Activated CD8-positive, alpha-beta memory T cell treated with anti-CD3 and anti-CD28 coated beads, Interleukin-2, amount 50 U/mL, for 4 hours (primary cell): ENCODE results near the gene TMEM72.

Experiments
- DNase-seq: peaks from one replicate; pipeline ENCODE4 v3.0.0-alpha.2; 2020

Gene TMEM72

DNA sequence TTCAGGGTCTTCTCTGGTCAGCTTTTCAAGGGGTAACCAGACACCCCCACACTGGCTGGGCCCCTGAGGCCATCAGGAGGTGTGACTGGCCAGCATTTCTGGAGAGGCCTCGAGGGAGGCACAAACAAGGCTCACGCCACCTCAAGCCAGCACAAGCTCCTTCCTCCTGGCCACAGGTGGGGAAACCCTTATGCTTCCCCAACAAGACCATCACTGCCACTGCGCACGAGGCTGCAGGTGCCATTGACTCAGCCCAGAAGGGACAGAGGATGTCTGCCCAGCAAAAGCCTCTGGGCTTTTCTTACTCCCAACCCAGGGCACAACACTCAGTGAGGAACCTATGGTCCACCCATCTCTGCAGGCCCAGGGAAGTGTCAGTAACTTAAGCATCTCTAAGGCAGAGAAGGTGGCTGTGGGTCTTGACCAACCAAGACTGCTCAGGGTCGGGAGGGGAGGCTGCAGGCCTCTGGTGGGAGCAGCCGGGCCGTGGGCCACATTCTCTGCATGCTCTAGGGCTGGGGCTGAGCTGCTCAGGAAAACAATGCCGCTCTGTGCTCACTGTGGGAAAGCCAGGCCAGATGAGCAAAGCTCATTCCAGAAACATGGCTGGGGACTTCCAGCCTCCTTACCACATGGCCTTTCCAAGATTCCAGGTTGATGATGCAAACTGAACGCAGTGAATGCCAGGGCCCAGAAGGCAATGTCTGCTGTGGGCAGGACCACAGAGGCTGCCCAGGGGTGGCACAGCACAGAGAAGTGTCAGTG, 24.2 kb downstream of the TMEM72 start:
- DNase-seq, result no peak

DNA sequence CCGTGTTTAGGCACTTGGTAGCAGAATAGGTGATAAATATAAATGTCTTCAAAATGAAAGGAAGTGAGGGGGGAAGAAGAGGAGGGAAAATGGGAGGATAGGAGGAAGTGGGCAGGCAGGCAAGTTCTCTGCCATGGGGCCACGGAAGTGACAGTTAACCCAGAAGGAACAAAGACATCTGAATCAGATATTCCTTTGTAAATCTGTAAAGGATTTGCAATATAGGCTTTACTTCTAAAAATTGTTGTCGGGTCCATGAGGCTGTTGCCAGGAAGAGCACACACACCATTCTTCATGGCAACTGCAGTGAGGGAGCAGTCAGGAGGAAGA, 24.8 kb downstream of the TMEM72 start:
- no peak for DNase-seq

DNA sequence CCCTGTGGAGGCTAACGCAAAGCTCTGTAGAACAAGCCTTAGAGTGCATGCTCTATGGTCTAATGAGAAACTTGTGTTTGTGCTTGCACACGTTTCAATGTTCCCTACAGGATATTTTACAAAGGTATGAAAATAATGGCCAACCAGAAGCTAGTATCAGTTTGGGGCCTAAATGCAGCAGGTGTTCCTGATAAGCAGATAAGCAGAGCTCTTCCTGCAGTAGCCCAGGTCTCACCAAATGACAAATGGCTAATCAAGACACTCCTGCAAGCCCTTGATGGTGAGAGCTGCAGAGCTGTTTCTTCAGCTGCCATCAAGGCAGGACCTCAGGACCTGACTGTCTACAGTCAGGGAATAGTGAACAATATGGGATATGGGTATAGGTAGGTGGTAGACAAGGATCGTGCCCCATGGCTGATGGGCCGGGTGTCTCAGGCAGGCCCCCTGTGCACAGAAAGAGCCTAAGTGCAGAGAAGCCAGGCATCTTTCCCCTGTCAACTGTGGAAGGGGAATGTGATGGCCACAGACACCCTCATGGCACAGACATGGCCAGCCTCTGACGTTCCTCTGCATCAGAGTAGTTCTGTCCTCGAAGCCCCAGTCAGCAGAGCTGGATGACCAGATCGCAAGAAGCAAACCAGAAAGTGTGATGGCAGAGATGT, 25.3 kb downstream of the TMEM72 start:
- DNase-seq, result no peak

DNA sequence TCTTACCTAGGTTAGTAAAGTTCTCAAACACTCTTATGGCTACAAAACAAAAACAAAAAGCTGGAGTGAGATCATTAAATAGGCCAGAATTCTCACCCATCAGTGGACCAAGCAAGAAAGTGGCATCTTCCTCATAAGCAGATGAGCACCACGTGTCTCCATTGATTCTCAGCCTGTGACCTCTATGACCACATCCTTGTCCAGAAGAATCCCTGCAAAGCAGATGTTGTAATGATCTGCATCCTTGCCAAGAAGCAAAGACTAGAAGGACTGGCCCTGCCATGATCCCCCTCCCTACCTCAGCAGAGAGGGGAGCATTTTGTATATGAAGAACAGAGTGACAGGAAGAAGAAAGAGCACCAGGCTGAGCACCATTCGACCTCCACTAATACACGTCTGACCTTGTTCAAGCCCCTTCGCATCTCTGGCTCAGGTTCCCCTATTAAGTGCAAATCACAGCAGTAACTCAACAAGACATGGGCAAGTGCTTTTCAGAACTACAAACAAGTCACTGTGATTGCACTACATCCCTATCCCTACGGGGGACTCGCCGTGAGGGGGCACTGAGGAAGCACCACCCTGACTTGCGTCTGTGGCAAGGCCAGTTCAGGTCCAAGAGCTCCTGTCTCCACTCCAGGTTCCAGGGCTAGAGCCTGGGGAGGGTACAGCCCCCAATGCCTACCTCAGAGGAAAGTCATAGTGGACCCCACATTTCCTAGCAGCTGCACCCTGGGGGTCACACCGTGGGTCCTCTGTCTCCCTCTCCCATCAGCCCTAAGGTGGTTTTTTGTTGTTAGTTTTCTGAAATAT, 26.3 kb downstream of the TMEM72 start:
- no peak for DNase-seq

DNA sequence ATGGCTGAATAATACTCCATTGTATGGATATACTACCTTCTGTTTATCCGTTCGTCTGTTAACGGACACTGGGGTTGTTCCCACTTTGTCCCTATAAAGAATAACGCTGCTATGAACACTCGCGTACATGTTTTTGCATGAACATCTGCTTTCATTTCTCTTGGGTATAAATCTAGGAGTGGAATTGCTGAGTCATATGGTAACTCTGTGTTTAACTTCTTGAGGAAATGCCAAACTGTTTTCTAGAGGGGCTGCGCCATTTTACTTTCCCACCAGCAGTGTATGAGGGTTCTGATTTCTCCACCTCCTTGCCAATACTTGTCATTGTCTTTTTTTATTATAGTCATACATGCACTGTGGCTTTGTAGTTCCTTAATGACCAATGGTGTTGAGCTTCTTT, 27.8 kb downstream of the TMEM72 start:
- DNase-seq, result no peak

DNA sequence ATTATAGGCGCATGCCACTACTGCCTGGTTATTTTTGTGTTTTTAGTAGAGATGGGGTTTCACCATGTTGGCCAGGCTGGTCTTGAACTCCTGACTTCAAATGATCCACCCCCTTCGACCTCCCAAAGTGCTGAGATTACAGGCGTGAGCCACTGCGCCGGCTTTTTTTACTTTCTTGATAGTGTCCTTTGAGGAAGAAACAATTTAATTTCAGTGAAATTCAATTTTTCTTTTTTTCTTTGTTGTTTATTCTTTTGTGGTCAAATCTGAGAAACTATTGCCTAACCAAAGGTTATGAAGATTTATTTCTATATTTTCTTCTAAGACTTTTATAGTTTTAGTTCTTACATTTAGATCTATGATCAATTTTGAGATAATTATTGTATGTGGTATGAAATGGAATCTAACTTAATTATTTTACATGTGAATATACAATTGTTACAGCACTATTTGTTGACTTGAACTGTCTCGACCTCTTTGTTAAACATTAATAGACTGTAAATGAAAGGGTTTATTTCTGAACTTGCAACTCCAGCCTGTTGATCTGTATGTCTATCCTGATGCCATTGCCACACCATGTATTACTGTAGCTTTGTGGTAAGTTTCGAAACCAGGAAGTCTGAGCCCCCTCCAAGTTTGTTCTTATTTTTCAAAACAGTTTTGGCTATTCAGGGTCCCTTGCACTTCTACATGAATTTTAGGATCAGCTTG, 28.7 kb downstream of the TMEM72 start:
- DNase-seq, result no peak

DNA sequence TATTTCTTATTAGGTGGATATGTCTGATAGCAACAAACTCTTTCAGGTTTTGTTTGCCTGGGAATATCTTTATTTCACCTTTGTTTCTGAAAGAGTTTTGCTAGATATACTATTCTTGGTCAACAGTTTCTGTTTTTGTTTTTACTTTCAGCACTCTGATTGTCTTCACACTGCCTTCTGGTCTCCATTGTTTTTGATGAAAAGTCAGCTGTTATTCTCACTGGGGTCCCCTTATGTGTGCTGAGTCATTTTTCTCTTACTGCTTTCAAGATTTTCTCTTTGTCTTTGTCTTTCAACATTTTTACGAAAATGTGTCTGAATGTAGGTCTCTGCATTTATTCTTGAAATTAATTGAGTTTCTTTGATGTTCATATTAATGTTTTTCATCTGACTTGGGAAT, 33.2 kb downstream of the TMEM72 start:
- no peak for DNase-seq

DNA sequence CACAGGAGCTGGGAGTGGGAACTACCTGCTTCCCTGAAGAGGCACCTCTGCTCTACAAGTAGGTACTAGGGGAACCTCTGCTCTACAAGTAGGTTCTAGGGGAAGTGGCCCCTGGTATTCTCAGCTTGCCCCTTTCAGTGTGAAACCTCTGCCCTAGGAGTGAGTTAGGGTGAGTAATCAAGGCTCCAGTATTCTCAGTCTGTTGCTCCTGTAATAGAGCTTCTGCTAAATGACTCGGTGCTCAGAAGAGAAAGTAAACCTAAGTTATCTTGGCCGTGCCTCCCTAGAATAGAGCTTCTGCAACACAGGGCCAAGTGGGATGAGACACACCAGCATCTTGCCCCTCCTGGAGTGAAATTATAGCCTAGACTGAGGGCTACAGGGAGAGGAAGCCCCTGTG, 35.1 kb downstream of the TMEM72 start:
- DNase-seq, result no peak

DNA sequence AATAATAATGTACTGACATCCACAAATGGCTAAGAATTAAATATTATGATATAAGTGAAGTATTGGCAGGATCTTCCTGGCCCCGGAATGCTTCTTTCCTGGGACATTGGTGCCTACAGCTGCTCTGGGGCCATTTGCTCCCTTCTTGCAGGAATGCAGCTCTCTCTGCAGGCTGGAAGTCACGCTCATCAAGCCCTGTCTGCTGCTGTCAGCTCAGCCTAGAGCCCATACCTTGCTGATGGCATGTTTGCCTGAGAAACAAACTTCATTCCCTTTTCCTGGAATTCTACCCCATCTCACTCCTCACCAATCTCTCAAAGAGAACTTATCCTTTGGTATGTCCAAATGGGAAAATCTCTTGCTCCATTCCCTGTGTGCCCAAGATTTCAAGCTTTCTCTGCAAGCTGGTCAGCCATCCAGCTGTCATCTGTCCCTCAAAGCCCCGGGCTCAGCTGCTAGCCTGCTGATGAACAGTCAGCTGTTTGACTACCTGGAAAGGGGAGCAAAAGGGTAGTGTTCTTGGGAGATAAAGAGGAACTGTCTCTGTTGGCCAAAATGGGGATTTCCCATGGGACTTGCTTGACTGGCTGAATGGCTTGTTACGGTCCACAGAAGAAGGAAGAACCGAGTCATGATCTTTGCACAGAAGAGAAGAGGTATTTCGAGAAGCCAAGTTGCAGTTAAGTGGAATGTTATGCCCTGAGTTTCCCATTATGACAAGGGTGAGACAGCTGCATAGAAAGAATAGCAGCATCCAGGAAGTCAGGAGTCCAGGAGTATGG, 36.4 kb downstream of the TMEM72 start:
- DNase-seq, result no peak

DNA sequence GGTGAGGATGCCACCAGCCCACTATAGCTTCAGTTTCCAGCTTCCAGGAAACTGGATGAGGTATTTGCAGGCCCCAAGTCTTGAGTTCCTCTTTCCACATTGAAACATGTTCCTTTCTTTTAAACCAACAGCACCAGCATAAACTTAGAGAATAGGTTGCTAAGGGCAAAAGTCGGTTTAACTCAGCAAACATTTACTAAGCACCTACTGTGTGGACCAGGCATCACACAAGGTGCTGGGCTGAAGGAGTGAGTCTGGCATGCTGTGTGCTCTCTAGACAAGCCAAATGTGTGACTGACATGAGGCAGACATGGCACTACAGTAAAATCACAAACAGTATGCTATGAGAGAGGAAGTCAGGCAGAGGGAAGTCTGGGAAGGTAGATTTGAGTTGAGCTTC, 37.5 kb downstream of the TMEM72 start:
- DNase-seq, result no peak

DNA sequence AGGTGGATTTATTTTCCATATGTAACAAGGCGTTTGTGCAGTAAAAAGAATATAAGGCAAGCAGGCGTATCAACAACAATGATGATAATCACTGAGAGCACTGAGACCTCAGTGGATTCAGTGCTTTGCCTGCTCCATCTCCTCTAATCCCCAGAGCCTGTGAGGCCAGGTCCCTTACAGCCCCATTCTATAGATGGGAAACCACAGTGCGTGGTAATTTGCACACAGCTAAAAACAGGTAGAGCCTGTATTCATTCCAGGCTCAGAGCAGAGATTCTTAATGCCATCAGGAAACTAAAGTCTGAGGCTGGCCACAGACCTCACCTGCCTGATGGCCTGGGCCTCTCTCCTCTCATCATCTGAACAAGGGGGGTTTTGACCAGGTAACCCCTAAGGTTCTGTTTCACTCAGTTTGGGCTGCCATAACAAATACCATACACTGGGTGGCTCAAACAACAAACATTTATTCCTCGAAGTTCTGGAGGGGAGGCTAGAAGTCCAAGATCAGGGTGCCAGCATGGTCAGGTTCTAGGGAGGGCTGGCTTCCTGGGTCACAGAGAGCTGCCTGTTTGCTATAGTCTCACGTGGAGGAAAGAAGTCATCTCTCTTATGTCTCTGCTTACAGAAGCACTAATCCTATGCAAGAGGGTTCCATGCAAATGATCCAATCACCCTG, 38.1 kb downstream of the TMEM72 start:
- DNase-seq, result no peak

DNA sequence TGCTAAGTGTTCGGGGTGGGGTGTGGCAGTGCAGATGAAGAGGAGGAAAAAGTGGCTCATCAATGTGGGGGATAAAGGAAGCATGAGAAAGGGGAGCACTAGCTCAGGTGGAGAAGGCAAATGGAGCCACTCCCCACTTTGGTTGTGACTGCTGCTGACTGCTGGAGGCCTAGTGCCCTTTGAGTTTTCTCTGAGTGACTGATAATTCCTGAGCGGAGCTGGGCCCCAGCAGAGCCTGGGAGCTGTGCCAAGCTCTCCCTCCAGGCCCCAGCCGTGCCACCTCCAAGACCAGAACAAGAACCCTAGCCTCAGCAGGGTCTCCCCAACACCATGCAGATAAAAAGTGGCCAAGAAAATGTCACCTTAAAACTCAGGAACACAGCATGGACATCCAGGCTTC, 38.8 kb downstream of the TMEM72 start:
- DNase-seq, result no peak

DNA sequence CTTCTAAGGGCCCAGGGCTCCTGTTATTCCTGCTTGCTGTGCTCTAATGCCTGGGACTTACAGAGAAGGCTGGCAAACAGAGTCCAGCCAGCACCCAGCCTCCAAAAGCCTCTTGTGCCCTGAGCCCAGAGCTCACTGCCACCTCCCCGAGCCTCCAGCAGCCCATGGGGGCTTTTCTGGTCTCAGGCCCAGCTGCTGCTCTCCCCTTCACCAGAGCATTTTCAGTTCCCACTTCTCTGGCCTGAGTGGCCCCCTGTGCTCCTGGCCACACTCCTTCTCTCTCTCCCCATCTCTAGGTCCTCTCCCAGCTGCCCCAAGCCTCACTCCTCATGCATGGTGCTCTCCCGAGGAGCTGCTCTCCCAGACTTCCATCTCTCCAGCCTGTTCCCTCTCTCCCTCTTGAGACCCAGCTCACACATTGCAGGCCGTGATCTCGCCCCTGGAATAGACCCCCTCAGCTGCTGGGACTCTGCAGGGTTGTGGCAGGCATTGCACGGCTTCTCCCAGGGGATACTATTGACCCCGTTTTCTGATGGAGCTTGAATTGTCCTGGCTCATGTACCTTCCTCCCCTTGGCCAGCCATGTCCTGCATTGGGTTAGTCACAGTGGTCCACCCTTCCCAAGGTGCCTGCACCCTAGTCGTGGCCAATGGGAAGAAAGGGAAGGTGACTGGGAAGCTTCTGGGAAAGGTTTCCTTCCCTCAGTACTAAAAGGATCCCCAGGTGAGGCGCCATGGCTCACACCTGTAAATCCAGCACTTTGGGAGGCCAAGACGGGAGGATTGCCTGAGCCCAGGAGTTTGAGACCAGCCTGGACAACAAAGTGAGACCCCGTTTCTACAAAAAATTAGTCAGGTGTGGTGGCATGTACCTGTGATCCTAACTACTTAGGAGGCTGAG, 39.4 kb downstream of the TMEM72 start:
- no peak for DNase-seq

DNA sequence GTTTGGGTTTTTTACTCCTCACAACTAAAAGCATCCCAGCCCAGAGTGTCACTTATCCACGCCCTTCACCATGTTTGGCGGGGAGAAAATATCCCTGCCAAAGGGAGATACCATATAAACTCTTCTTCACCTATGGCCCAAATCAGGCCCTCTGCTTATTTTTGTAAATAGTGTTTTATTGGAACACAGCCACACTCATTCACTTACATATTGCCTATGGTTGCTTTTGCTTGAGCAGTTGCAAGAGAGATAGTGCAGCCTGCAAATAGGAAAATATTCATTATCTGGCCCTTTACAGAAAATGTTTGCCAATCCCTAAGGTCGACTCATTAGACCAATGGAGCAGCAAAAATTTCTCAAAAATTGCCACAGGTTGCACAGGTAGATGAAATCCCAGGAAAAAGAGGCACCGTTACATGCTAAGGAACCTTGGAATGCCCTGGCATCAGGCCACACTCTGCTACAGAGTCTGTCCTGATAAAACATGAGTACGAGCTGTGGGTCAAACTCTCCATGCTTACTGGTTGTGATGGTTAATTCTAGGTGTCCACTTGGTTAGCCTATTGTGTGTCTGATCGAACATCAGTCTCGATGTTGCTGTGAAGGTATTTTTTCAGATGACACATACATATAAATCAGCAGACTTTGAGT, 40.6 kb downstream of the TMEM72 start:
- no peak for DNase-seq

DNA sequence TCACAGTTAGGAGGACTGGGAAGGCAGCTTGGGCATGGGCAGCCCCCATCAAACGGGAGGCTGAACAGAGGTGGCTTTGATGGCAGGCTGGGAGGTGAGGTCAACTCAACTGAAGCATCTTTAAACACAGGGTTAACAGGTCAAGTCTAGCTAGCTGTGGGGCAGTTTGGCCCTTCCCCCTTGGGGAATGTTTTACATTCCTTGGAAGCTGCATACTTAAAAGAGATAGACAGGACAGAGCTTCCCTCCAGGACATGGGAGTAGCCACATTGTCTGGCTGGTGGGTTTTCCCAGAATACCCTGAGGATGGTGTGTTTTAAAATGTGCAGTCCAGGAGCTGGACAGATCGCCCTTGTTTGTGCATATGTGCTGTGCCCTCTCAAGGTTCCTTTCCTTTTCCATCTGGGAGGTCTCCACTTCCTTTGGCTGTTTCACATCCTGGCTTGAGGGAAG, 41.7 kb downstream of the TMEM72 start:
- DNase-seq, result no peak

DNA sequence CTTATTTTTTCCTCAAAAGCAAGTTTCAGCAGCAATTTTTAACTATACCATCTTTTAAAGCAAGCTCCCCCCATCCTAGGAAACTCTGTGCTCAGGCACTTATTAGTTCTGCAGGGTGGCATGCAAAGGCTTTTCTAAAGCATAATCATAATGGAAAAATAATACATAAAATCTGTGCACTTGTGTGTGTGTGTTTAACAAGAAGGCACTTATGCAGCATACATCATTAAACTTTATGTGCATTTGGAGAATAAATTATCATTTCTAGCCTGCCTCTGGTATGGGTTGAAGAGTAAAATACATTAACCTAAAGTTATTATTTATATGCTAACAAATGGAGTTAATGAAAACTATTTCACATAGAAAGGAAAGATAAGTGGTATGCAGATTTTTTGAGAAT, 42.9 kb downstream of the TMEM72 start:
- DNase-seq, result no peak

DNA sequence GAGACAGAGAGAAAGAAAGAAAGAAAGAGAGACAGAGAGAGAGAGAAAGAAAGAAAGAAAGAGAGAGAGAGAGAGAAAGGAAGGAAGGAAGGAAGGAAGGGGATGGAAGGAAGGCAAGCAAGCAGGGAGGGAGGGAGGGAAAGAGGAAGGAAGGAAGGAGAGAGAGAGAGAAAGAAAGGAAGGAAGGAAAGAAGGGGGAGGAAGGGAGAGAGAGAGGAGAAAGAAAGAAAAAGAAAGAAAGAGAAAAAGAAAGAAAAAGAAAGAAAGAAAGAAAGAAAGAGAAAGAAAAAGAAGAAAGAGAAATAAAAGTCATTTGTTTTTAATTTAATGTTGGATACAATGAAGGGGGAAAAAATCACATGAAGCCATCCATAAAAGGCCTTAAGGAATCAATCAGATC, 43.8 kb downstream of the TMEM72 start:
- DNase-seq, result no peak

DNA sequence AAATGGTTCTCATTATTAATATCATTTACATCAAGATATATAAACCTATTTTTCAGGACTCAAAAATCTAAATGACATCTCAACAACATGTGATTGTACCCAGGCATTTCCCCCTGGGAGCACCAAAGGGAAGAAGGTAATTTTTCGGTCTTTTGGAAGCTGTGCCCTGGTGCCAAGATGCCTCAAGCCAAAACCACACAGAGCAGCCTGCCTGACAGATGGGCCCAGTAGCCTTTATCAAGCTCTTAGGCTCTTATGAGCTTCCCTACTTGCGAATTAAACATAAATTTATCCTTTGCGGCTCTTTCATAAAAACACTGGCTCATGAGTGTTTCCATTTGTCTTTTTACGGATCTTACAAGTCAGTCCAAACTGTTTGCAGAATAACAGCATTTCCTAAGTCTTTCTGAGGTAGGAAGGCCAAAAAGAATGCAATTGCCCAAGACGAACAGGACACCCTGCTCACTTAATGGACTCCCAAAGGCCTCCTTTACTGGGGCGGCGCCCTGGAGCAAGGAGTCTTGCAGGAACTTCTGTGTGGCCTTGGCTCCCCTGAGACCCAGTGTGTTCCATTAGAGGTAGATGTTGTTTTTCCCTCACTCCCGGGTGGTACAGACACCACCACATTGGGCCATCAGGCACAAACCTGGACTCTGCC, 44.4 kb downstream of the TMEM72 start:
- DNase-seq, result no peak

DNA sequence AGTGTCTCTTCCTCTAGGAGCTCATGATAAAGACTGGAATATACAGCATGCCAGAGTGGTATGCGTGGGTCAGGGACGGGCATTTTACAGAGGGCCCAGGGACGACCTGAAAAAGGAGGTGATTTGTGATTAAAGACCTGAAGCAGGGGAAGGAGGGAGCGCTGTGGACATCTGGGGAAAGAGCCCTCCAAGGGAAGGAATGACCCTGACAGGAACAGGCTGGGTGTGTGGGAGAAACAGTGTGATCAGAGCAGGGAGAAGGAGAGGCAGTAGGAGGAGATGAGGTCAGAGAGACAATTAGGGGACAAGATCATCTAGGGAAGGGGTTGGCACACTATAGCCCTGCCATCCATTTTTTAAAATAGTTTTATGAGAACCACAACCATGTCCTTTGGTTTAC, 45.1 kb downstream of the TMEM72 start:
- DNase-seq, result no peak
